Gastroesophageal sphincter (tissue), 3 donors: Measurements from ENCODE around the gene IRGC.

ENCODE experiments used
- POLR2A ChIP-seq, 2 donors: fragments of 450-650 bp; IDR thresholded peaks; one replicate each; pipeline ENCODE4 v1.6.1; 2017; ENCODE audit warnings: antibody characterized with exemption in 2 of 2, mild to moderate bottlenecking in 2 of 2, moderate library complexity in 1 of 2
- TF ChIP-seq, protein P1 (sequence below), 4 experiments: fragments of 200-600 bp in 2 of 4; fragments of 450-650 bp in 2 of 4; sonication (generic) in 1 of 4; IDR thresholded peaks; one replicate each; pipeline ENCODE4 v1.5.1; 2017 to 2019; ENCODE audit warnings: antibody characterized with exemption in 4 of 4, mild to moderate bottlenecking in 2 of 4, moderate library complexity in 2 of 4

DNA sequence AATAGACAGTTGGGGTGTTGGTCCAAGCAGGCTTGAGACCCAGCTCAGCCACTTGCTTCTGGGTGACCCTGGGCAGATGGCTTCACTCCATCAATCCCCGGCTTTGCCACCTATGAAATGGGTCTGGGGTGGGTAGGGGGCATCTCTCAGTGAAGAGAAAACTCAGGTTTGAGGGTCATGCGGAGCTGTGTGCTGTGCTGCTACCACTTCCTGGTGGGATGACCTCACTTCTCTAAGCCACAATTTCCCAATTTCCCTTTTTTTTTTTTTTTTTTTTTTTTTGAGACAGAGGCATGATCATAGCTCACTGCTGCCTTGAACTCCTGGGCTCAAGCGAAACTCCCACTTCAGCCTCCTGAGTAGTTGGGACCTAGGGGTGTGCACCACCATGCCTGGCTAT is 41.3 kb upstream of the IRGC start:
- TF ChIP-seq, protein P1, sequence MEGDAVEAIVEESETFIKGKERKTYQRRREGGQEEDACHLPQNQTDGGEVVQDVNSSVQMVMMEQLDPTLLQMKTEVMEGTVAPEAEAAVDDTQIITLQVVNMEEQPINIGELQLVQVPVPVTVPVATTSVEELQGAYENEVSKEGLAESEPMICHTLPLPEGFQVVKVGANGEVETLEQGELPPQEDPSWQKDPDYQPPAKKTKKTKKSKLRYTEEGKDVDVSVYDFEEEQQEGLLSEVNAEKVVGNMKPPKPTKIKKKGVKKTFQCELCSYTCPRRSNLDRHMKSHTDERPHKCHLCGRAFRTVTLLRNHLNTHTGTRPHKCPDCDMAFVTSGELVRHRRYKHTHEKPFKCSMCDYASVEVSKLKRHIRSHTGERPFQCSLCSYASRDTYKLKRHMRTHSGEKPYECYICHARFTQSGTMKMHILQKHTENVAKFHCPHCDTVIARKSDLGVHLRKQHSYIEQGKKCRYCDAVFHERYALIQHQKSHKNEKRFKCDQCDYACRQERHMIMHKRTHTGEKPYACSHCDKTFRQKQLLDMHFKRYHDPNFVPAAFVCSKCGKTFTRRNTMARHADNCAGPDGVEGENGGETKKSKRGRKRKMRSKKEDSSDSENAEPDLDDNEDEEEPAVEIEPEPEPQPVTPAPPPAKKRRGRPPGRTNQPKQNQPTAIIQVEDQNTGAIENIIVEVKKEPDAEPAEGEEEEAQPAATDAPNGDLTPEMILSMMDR (IDR thresholded peaks at IDR 0.05) = no peak
- no peak for TF ChIP-seq POLR2A (IDR thresholded peaks at IDR 0.05)
